GM12892 (cell line): ENCODE data around the gene HLF.

Experiments used
- POLR2A ChIP-seq: IDR thresholded peaks from 2 replicates; pipeline ENCODE4 v1.6.1; 2011; ENCODE audit warnings: low read depth, low read length, control low read depth
- POLR2AphosphoS5 ChIP-seq: IDR thresholded peaks from 2 replicates; pipeline ENCODE4 v1.6.1; 2011; ENCODE audit warnings: low read depth, low read length, control low read depth
- TAF1 ChIP-seq: IDR thresholded peaks from 2 replicates; pipeline ENCODE4 v1.6.1; 2011; ENCODE audit warnings: low read depth, mild to moderate bottlenecking, control low read depth, low read length, borderline replicate concordance

- TF ChIP-seq POLR2A (no peak), TAF1 (no peak), POLR2AphosphoS5 (no peak)
Observed at GRCh38 chr17:55312852-55313251, 48.1 kb downstream of the HLF start.
